GM18868 (cell line): ENCODE measurements around the gene PRKN.
"Not testable (repeated sequence)": the region's sequence is repeated elsewhere in the genome, so short reads cannot be mapped to it uniquely, and the experiment has no call there.

Experiments used
- ATAC-seq: cut with Tn5 transposase; IDR thresholded peaks from one replicate; pipeline ENCODE4 v1.9.1; 2021; ENCODE audit warnings: mild to moderate bottlenecking, moderate library complexity; ENCODE audit not compliant: unreplicated experiment

Gene PRKN

GRCh38 chr6:162468326-162468725 lies 259.2 kb downstream of the PRKN start:
- no peak for ATAC-seq

- ATAC-seq: no peak
Observed at GRCh38 chr6:162467679-162468078, 259.9 kb downstream of the PRKN start.

- no peak for ATAC-seq
Observed at GRCh38 chr6:162463576-162463975, 264.0 kb downstream of the PRKN start.

- ATAC-seq: no peak
Observed at GRCh38 chr6:162459985-162460384, 267.6 kb downstream of the PRKN start.

GRCh38 chr6:162450358-162450757 lies 277.2 kb downstream of the PRKN start:
- no peak for ATAC-seq

GRCh38 chr6:162448294-162448693 lies 279.3 kb downstream of the PRKN start:
- no peak for ATAC-seq

- no peak for ATAC-seq
Observed at GRCh38 chr6:162443101-162443500, 284.5 kb downstream of the PRKN start.

- no peak for ATAC-seq
Observed at GRCh38 chr6:162442687-162443086, 284.9 kb downstream of the PRKN start.

GRCh38 chr6:162441991-162442390 lies 285.6 kb downstream of the PRKN start:
- no peak for ATAC-seq

GRCh38 chr6:162438980-162439379 lies 288.6 kb downstream of the PRKN start:
- no peak for ATAC-seq

- ATAC-seq: no peak
Observed at GRCh38 chr6:162435071-162435470, 292.5 kb downstream of the PRKN start.

GRCh38 chr6:162421004-162421403 lies 306.6 kb downstream of the PRKN start:
- ATAC-seq: no peak

GRCh38 chr6:162416831-162417537 lies 310.6 kb downstream of the PRKN start:
- no peak for ATAC-seq

GRCh38 chr6:162416307-162416706 lies 311.3 kb downstream of the PRKN start:
- no peak for ATAC-seq

GRCh38 chr6:162409741-162410691 lies 317.6 kb downstream of the PRKN start:
- ATAC-seq: no peak

GRCh38 chr6:162408826-162409535 lies 318.6 kb downstream of the PRKN start:
- ATAC-seq: no peak

- ATAC-seq: no peak
Observed at GRCh38 chr6:162404951-162405350, 322.6 kb downstream of the PRKN start.

- no peak for ATAC-seq
Observed at GRCh38 chr6:162403031-162403430, 324.5 kb downstream of the PRKN start.

GRCh38 chr6:162395181-162395580 lies 332.4 kb downstream of the PRKN start:
- no peak for ATAC-seq

- ATAC-seq: not testable (repeated sequence)
Observed at GRCh38 chr6:162390961-162391811, 336.4 kb downstream of the PRKN start.
